GM21360 (cell line): ENCODE data around the gene CCDC28B.

Experiments used
- ATAC-seq: cut with Tn5 transposase; IDR thresholded peaks from one replicate; pipeline ENCODE4 v1.9.1; 2021; ENCODE audit warnings: mild to moderate bottlenecking, moderate library complexity; ENCODE audit not compliant: unreplicated experiment

Gene CCDC28B

GRCh38 chr1:32220746-32221580 lies 20.6 kb downstream of the CCDC28B start:
- no peak for ATAC-seq

DNA sequence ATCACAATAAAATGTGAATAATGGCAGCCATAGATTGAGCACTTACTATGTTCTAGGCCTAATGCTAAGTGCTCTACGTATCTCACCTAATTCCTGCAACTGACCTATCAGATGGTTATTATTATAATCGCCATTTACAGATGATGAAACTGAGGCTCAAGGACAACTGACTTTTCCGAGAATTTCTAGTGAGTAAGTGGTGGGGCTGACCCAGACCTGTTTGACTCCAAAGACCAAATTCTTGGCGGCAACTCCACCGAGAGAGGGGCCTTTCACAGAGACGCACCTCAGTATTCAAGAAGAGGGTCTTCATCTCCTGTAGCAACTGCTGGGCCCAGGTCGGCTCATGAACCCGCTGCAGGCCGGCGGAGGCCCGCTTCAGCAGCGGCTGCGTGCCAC lies 21.2 kb downstream of the CCDC28B start:
- ATAC-seq = no peak

DNA sequence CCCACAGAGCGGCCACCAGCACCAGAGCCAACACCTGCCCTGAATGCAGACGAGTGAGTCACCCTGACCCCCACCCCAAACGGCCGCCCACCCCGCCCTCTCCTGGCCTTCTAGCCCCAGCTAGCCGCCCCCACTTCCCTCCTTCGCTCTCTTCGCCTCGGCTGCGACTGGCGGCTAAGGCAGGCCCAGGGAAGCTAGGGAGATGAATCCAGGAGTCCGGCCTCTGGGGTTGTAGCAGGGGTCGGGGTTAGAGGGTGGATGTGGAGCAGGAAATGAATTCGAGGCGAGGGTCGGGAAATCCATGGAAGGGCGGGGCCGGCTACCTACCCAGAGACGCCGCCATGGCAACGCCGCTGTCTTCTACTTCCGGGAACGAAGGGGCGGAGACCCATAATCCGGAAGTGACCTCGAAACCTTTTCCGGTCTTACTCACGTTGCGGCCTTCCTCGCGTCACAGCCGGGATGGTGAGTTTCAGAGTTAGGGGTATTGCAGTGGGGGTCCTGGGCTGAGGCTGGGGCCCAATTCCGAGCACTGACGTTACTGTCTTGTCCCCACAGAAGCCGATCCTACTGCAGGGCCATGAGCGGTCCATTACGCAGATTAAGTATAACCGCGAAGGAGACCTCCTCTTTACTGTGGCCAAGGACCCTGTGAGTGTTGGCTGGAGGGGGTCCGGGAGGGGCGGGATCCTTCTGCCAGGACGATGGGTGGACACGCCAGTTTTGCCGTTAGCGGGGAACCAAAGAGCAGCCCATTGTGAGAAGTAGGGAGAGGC lies 21.8 kb downstream of the CCDC28B start, which contains the start of the genes EIF3I and TMEM234:
Gene EIF3I, plus strand, starts transcription at position 428 of the 776 bp plus-strand sequence. Its CDS starts 35 bp downstream, at position 463.
Gene TMEM234, minus strand, starts transcription at position 374 of the 776 bp plus-strand sequence. Its CDS starts 31 bp downstream, at position 343.
- peak; percentile 89 for ATAC-seq

GRCh38 chr1:32223683-32224082 lies 23.3 kb downstream of the CCDC28B start:
- no peak for ATAC-seq

DNA sequence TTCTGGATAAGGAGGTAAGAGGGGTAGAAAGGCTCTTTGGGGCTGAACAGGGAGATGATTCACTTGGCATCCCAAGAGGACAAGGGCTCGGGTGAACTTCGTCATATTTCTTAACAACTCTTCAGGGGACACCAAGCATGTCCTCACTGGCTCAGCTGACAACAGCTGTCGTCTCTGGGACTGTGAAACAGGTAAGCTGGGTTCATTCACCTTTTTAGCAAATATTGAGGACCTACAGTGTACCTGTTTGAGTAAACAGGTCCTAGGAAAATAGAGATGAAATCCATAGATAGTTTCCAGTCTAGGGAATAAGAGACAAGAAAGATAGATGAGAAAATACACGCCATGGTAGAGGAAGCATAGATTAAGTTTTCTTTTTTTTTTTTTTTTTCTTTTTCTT lies 23.9 kb downstream of the CCDC28B start:
- ATAC-seq = no peak

GRCh38 chr1:32228771-32229170 lies 28.4 kb downstream of the CCDC28B start:
- no peak for ATAC-seq

GRCh38 chr1:32231843-32232432 lies 31.5 kb downstream of the CCDC28B start:
- ATAC-seq = no peak

GRCh38 chr1:32232558-32233304 lies 32.3 kb downstream of the CCDC28B start:
- ATAC-seq = no peak

DNA sequence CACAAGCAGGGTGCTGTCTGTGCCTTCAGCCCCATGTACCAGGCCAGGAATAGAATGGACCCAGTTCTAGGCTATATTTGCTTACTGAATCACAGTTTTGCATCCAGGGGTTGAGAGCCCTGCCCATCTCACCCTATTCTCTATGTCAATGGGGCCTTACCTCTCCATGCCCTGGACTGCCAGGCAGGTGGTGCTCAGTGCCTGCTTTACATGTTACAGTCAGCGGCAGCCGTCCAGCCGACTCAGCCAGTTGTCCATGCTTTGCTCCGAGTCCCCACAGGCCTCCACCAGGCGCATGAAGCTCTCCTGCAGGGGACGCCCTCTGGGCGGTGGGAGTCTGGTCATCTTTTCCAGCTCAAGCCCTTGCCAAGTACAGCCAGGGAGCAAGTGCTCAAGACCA lies 34.4 kb downstream of the CCDC28B start:
- ATAC-seq = no peak

DNA sequence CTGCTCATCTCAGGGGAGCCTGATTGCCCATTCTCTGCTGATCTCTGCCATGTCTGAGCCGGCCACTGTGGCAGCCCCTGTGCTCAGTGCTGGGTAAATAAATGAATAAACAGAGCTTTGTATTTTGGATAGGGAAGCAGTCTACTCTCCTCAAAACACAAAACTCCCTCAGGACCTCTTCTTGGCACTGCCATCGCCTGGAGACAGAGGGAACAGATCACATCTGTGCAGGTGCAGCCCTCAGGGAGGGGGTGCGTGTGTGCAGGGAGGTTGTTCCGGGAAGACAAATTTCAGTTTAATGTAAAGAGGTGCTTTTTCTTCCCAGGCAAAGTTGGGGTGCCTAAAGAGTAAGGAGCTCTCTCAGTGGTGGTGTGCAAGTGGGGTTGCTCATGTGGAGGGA lies 38.9 kb downstream of the CCDC28B start:
- no peak for ATAC-seq

GRCh38 chr1:32239790-32240139 lies 39.4 kb downstream of the CCDC28B start:
- no peak for ATAC-seq

DNA sequence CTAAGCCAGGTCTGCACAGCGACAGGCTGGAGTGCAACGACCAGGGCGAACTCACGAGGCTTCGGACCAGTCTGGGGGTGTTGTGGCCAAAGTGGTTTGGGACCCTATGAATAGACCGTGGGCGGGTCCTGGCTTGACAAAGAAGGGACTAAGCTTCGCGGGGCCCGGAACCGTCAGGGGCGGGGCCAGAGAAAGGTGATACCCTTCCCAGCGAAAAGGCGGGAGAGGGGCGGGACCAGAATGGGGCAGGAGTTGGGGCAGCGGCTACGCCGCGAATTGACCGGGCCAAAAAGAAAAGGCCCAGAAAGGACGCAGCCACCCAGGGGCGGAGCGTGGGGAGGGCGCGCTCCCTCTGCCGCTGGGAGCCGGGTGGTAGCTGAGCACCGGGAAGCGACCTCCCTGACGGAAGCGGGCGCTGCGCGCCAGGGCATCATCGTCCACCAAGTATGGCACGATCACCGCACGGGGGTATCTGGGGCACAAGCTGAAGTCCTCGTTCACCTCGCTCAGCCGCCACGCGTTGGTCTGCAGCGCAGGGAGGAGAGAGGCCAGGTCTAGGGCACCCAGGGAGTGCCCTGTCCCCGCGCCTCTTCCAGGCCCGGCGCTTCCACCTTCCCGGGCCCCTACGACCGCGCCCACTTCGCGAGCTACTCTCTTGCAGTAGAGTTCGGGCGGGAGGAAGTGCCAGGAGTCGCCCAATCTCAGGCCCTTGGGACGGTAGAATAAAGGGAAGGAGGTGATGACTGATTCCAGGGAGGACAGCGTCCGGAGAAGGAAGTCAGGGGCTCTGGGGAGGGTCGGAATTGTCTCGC lies 40.0 kb downstream of the CCDC28B start:
- no peak for ATAC-seq

DNA sequence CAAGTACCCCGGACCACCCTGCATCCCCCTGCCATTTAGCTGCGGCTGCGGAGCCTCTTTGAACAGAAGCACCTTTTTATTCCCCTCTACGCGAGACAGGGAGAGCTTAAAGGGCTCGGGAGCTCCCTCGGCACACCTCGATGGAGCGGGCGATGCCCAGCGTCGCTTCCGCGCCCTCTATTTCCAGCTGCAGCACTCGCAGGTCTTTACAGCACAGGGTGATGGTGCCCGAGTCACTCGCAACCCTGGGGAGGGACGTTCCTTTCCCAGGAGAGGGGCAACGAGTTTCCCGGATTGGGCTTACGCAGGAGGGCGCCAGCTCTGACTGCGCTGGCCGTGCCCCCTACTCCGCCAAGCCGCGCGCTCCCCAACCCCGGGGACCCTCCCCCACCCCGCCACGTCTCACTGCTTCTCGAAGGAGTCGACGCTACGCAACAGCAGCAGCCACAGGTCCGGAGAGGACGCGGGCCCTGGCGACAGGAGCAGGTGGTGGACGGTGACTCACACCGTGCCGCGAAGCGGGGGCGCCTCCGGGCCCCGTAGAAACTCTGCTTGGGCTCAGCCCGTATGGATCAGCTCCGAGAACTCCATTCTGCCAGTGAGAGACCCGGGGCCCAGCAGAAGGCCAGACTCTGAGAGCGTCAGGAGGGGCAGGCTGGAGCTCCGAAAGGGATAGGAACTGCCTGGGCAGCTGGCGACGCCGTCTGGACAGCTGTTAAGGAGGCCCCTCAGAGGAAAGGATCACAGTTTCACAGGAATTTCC lies 40.8 kb downstream of the CCDC28B start:
- no peak for ATAC-seq

DNA sequence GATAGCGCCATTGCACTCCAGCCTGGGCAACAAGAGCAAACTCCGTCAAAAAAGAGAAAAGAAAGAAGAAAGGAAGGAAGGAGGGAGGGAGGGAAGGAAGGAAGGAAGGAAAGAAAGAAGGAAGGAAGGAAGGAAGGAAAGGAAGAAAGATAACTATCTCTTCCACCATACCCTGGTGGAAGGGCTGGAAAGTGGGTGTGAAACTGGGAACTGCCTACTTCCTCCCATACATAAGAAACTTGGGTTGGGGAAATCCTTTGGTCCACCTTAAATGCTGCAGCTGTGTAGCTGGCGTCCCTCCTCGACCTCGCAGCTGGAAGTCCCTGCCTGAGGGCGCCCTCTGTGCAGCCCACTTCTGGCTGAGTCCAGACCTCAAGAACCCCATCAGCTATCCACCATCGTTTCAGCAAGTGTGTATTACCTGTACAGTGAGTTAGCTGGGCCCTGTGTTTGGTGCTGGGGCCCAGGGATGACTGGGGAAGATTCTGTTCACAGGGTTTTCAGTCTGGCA lies 42.0 kb downstream of the CCDC28B start:
- ATAC-seq = no peak

- ATAC-seq = no peak
Observed at GRCh38 chr1:32246888-32247273, 46.5 kb downstream of the CCDC28B start, which contains the start of gene FAM167B. FAM167B (plus strand) TSS chr1:32247222; CDS start chr1:32247422, 200 bp downstream.

DNA sequence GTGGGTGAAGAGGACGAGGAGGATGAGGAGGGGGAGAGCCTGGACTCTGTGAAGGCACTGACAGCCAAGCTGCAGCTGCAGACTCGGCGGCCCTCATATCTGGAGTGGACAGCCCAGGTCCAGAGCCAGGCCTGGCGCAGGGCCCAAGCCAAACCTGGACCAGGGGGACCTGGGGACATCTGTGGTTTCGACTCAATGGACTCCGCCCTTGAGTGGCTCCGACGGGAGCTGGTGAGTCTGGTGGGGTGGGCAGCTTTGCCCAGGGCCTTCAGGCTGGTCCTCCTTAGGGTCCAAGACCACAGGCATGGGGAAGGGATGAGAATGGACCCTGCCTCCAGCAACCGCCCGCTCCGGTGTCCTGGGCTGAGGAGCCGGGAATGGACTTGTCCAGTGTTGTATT lies 47.1 kb downstream of the CCDC28B start:
- no peak for ATAC-seq

GRCh38 chr1:32247983-32248889 lies 47.8 kb downstream of the CCDC28B start:
- ATAC-seq = peak; percentile 31
